WTC11 (cell line): ENCODE results near the gene LYZ. TPM values are rescaled to one million over a fixed set of nuclear protein-coding genes. Genes with fewer than 3 reads are reported as not detected.

Experiments
- ATAC-seq: fragments of 200-7000 bp; cut with Tn5 transposase; 2 replicates; pipeline ENCODE4 v1.10.0; 2021; ENCODE audit warnings: mild to moderate bottlenecking, moderate library complexity
- CTCF ChIA-PET: fragments of 300-600 bp; sonication (Branson Sonifier 250); formaldehyde crosslinking; loops from one replicate; lab custom pipeline; 2021; ENCODE audit warnings: antibody characterized with exemption; lab: Charles Lee
- POLR2A ChIA-PET: fragments of 350-600 bp; sonication (Branson Sonifier 250); formaldehyde crosslinking; loops from one replicate; lab custom pipeline; 2021; ENCODE audit warnings: antibody characterized with exemption; lab: Charles Lee
- DNase-seq: peaks from one replicate; pipeline ENCODE4 v3.0.0; 2021; ENCODE audit warnings: low spot score
- H3K27ac Mint-ChIP-seq: 2 replicates; pipeline ENCODE4 v1.8.0; 2021; ENCODE audit warnings: mixed read lengths
- H3K27me3 Mint-ChIP-seq: 2 replicates; pipeline ENCODE4 v1.8.0; 2021; ENCODE audit warnings: low read depth, mild to moderate bottlenecking, moderate library complexity, mixed read lengths
- H3K36me3 Mint-ChIP-seq: 2 replicates; pipeline ENCODE4 v1.8.0; 2021; ENCODE audit warnings: mixed read lengths
- H3K4me1 Mint-ChIP-seq: 2 replicates; pipeline ENCODE4 v1.8.0; 2022; ENCODE audit warnings: mixed read lengths
- H3K4me3 Mint-ChIP-seq: 2 replicates; pipeline ENCODE4 v1.8.0; 2021; ENCODE audit warnings: mild to moderate bottlenecking, moderate library complexity, mixed read lengths
- H3K9me3 Mint-ChIP-seq: 2 replicates; pipeline ENCODE4 v1.8.0; 2021; ENCODE audit warnings: mixed read lengths
- AFF4 ChIP-seq: sonication (generic); formaldehyde crosslinking; IDR thresholded peaks from 2 replicates; pipeline ENCODE4 v1.8.1; 2023; ENCODE audit warnings: mild to moderate bottlenecking, missing genetic modification reagents, borderline replicate concordance
- CREB1 ChIP-seq: sonication (generic); formaldehyde crosslinking; IDR thresholded peaks from 2 replicates; pipeline ENCODE4 v1.8.0; 2023; ENCODE audit warnings: mild to moderate bottlenecking, missing genetic modification reagents
- E2F4 ChIP-seq: sonication (generic); formaldehyde crosslinking; IDR thresholded peaks from 2 replicates; pipeline ENCODE4 v1.8.1; 2022; ENCODE audit warnings: low read depth, mild to moderate bottlenecking, moderate library complexity, missing genetic modification reagents, borderline replicate concordance
- EMX1 ChIP-seq: fragments of 250-450 bp; sonication (Bioruptor Pico); IDR thresholded peaks from 2 replicates; pipeline ENCODE4 v1.8.0; 2021; ENCODE audit warnings: mild to moderate bottlenecking
- ETV6 ChIP-seq: sonication (generic); formaldehyde crosslinking; IDR thresholded peaks from 2 replicates; pipeline ENCODE4 v1.8.1; 2022; ENCODE audit warnings: mild to moderate bottlenecking, missing genetic modification reagents
- GRHL2 ChIP-seq: fragments of 250-450 bp; sonication (Bioruptor Pico); IDR thresholded peaks from 2 replicates; pipeline ENCODE4 v1.8.0; 2022; ENCODE audit warnings: mild to moderate bottlenecking, moderate library complexity; ENCODE audit not compliant: insufficient replicate concordance, severe bottlenecking
- MXD4 ChIP-seq: fragments of 250-450 bp; sonication (Bioruptor Pico); IDR thresholded peaks from 2 replicates; pipeline ENCODE4 v1.8.0; 2021; ENCODE audit warnings: mild to moderate bottlenecking, moderate library complexity, borderline replicate concordance
- NFE2L1 ChIP-seq: sonication (generic); formaldehyde crosslinking; IDR thresholded peaks from 2 replicates; pipeline ENCODE4 v1.8.1; 2023; ENCODE audit warnings: missing genetic modification reagents
- RELA ChIP-seq: sonication (generic); formaldehyde crosslinking; IDR thresholded peaks from 2 replicates; pipeline ENCODE4 v1.8.1; 2022; ENCODE audit warnings: missing genetic modification reagents, mild to moderate bottlenecking, borderline replicate concordance
- SMAD3 ChIP-seq: sonication (generic); formaldehyde crosslinking; IDR thresholded peaks from 2 replicates; pipeline ENCODE4 v1.8.0; 2022; ENCODE audit warnings: missing genetic modification reagents, mild to moderate bottlenecking, borderline replicate concordance
- TCF7 ChIP-seq: sonication (generic); formaldehyde crosslinking; IDR thresholded peaks from 2 replicates; pipeline ENCODE4 v1.8.0; 2022; ENCODE audit warnings: mild to moderate bottlenecking, low read depth, missing genetic modification reagents, moderate library complexity
- TEAD1 ChIP-seq: sonication (generic); formaldehyde crosslinking; IDR thresholded peaks from 2 replicates; pipeline ENCODE4 v1.8.0; 2022; ENCODE audit warnings: mild to moderate bottlenecking, missing genetic modification reagents
- TEAD4 ChIP-seq: sonication (generic); formaldehyde crosslinking; IDR thresholded peaks from 2 replicates; pipeline ENCODE4 v1.8.0; 2022; ENCODE audit warnings: mild to moderate bottlenecking, missing genetic modification reagents
- ZNF138 ChIP-seq: sonication (generic); formaldehyde crosslinking; conservative IDR thresholded peaks from 2 replicates; pipeline ENCODE4 v1.8.1; 2022; ENCODE audit warnings: mild to moderate bottlenecking, moderate library complexity, missing genetic modification reagents
- ZNF396 ChIP-seq: fragments of 250-450 bp; sonication (Bioruptor Pico); IDR thresholded peaks from 2 replicates; pipeline ENCODE4 v1.8.0; 2021; ENCODE audit warnings: mild to moderate bottlenecking, moderate library complexity, borderline replicate concordance
- ZNF423 ChIP-seq: fragments of 250-450 bp; sonication (Bioruptor Pico); IDR thresholded peaks from 2 replicates; pipeline ENCODE4 v2.1.2; 2022; ENCODE audit warnings: mild to moderate bottlenecking, moderate library complexity
- ZNF425 ChIP-seq: fragments of 250-450 bp; sonication (Bioruptor Pico); conservative IDR thresholded peaks from 2 replicates; pipeline ENCODE4 v1.9.0; 2021; ENCODE audit warnings: mild to moderate bottlenecking
- ZNF512 ChIP-seq: sonication (generic); formaldehyde crosslinking; IDR thresholded peaks from 2 replicates; pipeline ENCODE4 v1.8.1; 2022; ENCODE audit warnings: missing genetic modification reagents, borderline replicate concordance
- total RNA-seq: library from RNA; stranded (reverse); gene quantifications from 3 replicates; pipeline ENCODE4 v1.2.3, GENCODE V29; 2021
- TF ChIP-seq, protein P1 (sequence below): sonication (generic); formaldehyde crosslinking; IDR thresholded peaks from 2 replicates; pipeline ENCODE4 v1.8.1; 2023; ENCODE audit warnings: mild to moderate bottlenecking, moderate library complexity, missing genetic modification reagents
- TF ChIP-seq, protein P2 (sequence below): sonication (generic); formaldehyde crosslinking; IDR thresholded peaks from 2 replicates; pipeline ENCODE4 v1.8.0; 2022; ENCODE audit warnings: missing genetic modification reagents

LYZ gene
- total RNA-seq, 1 experiment from 2014 or later, result 1.0 TPM

DNA sequence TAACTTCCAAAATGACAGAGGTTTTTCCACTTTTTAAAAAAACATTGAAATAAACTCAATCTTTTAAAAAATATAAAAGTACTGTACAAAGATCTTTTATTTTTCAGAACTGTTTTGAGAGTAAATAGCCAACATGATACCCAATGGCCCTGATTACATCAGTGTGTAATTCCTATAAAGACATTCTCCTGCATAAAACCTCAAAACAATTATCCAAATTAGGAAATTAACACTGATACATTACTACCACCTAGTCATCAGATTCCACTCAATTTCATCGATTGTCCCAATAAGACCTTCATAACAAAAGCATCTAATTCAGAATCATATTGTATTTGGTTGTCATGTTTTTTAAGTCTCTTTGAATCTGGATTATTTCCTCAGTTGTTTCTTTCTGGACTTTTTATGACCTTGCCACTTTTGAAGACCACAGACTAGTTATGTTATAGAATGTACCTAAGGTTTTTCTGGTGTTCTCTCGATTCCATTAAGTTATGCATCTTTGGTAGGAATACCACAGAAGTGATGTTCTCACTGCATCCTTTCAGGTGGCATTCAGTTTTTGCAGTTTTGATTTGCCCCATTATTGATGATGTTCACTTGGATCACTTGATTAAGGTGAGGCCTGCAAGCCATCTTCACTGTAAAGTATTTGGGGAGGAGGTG, 7.3 kb downstream of the LYZ start (continued):
- TF ChIP-seq E2F4 (CRISPR knock-in tag) (no peak), MXD4 (no peak), ZNF423 (CRISPR knock-in tag) (no peak), SMAD3 (no peak)
- TF ChIP-seq, all 79 proteins: peak for 0

GRCh38 chr12:69359531-69360347, 11.6 kb downstream of the LYZ start, which contains the start of gene YEATS4:
Gene YEATS4, plus strand, starts transcription at chr12:69359743. Its CDS starts 230 bp downstream, at chr12:69359973.
- ATAC-seq (peak; percentile 82), DNase-seq (peak; percentile 79)
- ChIA-PET POLR2A (interaction anchor here (0.9 kb wide), 1 partner anchor 10 kb away, joined by 3 read pairs; no protein-coding TSS in a partner anchor), CTCF (no interaction called here)
- Mint-ChIP-seq H3K27me3 (no peaks in the 10 kb centered on the region), H3K27ac (peak within 1 kb of the TSS; percentile 98), H3K4me3 (peak within 1 kb of the TSS; percentile 91), H3K9me3 (no peaks in the 10 kb centered on the region), H3K4me1 (peaks cover 21% of the 10 kb centered on the region), H3K36me3 (peaks cover 18% of the 10 kb centered on the region)
- TF ChIP-seq, protein P1, sequence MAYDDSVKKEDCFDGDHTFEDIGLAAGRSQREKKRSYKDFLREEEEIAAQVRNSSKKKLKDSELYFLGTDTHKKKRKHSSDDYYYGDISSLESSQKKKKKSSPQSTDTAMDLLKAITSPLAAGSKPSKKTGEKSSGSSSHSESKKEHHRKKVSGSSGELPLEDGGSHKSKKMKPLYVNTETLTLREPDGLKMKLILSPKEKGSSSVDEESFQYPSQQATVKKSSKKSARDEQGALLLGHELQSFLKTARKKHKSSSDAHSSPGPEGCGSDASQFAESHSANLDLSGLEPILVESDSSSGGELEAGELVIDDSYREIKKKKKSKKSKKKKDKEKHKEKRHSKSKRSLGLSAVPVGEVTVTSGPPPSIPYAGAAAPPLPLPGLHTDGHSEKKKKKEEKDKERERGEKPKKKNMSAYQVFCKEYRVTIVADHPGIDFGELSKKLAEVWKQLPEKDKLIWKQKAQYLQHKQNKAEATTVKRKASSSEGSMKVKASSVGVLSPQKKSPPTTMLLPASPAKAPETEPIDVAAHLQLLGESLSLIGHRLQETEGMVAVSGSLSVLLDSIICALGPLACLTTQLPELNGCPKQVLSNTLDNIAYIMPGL (CRISPR knock-in tag), result peak; percentile 75; the same call in 1 of the 2 replicates
- TF ChIP-seq GRHL2 (no peak), ZNF138 (CRISPR knock-in tag) (no peak), EMX1 (CRISPR knock-in tag) (no peak), ZNF396 (no peak), ZNF425 (no peak), TEAD4 (no peak), ZNF423 (CRISPR knock-in tag) (no peak), ETV6 (CRISPR knock-in tag) (no peak), RELA (no peak), TEAD1 (peak; percentile 47; the same call in 1 of the 2 replicates), AFF4 (CRISPR knock-in tag) (no peak), TCF7 (CRISPR knock-in tag) (no peak), NFE2L1 (CRISPR knock-in tag) (no peak), CREB1 (CRISPR knock-in tag) (no peak), ZNF512 (CRISPR knock-in tag) (no peak)
- TF ChIP-seq, protein P2, sequence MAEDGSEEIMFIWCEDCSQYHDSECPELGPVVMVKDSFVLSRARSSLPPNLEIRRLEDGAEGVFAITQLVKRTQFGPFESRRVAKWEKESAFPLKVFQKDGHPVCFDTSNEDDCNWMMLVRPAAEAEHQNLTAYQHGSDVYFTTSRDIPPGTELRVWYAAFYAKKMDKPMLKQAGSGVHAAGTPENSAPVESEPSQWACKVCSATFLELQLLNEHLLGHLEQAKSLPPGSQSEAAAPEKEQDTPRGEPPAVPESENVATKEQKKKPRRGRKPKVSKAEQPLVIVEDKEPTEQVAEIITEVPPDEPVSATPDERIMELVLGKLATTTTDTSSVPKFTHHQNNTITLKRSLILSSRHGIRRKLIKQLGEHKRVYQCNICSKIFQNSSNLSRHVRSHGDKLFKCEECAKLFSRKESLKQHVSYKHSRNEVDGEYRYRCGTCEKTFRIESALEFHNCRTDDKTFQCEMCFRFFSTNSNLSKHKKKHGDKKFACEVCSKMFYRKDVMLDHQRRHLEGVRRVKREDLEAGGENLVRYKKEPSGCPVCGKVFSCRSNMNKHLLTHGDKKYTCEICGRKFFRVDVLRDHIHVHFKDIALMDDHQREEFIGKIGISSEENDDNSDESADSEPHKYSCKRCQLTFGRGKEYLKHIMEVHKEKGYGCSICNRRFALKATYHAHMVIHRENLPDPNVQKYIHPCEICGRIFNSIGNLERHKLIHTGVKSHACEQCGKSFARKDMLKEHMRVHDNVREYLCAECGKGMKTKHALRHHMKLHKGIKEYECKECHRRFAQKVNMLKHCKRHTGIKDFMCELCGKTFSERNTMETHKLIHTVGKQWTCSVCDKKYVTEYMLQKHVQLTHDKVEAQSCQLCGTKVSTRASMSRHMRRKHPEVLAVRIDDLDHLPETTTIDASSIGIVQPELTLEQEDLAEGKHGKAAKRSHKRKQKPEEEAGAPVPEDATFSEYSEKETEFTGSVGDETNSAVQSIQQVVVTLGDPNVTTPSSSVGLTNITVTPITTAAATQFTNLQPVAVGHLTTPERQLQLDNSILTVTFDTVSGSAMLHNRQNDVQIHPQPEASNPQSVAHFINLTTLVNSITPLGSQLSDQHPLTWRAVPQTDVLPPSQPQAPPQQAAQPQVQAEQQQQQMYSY (CRISPR knock-in tag), result no peak
